ENCODE results near the gene DPPA5. TPM values are rescaled to one million over a fixed set of nuclear protein-coding genes. Genes with fewer than 3 reads are reported as not detected.

The DPPA5 gene
- total and polyA plus RNA-seq, 9 of the 15 experiments (the other 6 are each of a cell fraction or from before 2014, with no cell fraction given), result not detected

DNA sequence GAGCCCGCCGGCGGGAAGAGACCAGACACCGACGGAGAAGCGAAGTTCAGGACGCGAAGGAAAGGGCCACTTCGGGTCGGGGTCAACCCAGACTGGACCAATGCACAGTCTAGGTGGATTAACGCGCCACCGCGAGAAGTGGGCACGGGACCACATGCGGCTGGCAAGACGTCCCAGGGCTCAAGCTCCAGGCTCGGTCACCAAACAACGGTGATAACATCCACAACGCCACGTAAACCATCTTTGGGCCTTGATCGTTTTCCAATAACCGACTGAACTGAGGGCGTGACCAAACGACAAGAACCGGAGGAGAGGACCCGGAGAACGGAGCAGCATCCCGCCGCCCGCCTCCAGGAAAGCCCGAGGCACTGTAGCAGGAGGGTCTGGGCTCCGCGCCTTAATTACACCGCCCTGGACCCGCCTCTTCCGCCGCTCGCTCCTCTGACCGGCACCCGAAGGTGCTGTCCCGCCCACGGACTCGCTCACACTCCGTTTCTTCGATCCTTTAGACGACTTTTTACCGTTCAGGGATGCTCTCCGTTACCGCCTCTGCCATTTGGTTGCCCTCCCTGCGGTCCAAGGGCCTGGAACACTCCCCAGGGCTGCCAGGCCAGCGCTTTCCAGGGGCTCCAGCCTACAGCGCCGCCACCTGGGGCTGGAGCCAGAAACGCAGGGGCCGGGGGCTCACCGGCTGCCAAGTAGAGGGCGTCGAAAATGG lies 44.1 kb downstream of the DPPA5 start (continued):
- TF ChIP-seq, protein P1, sequence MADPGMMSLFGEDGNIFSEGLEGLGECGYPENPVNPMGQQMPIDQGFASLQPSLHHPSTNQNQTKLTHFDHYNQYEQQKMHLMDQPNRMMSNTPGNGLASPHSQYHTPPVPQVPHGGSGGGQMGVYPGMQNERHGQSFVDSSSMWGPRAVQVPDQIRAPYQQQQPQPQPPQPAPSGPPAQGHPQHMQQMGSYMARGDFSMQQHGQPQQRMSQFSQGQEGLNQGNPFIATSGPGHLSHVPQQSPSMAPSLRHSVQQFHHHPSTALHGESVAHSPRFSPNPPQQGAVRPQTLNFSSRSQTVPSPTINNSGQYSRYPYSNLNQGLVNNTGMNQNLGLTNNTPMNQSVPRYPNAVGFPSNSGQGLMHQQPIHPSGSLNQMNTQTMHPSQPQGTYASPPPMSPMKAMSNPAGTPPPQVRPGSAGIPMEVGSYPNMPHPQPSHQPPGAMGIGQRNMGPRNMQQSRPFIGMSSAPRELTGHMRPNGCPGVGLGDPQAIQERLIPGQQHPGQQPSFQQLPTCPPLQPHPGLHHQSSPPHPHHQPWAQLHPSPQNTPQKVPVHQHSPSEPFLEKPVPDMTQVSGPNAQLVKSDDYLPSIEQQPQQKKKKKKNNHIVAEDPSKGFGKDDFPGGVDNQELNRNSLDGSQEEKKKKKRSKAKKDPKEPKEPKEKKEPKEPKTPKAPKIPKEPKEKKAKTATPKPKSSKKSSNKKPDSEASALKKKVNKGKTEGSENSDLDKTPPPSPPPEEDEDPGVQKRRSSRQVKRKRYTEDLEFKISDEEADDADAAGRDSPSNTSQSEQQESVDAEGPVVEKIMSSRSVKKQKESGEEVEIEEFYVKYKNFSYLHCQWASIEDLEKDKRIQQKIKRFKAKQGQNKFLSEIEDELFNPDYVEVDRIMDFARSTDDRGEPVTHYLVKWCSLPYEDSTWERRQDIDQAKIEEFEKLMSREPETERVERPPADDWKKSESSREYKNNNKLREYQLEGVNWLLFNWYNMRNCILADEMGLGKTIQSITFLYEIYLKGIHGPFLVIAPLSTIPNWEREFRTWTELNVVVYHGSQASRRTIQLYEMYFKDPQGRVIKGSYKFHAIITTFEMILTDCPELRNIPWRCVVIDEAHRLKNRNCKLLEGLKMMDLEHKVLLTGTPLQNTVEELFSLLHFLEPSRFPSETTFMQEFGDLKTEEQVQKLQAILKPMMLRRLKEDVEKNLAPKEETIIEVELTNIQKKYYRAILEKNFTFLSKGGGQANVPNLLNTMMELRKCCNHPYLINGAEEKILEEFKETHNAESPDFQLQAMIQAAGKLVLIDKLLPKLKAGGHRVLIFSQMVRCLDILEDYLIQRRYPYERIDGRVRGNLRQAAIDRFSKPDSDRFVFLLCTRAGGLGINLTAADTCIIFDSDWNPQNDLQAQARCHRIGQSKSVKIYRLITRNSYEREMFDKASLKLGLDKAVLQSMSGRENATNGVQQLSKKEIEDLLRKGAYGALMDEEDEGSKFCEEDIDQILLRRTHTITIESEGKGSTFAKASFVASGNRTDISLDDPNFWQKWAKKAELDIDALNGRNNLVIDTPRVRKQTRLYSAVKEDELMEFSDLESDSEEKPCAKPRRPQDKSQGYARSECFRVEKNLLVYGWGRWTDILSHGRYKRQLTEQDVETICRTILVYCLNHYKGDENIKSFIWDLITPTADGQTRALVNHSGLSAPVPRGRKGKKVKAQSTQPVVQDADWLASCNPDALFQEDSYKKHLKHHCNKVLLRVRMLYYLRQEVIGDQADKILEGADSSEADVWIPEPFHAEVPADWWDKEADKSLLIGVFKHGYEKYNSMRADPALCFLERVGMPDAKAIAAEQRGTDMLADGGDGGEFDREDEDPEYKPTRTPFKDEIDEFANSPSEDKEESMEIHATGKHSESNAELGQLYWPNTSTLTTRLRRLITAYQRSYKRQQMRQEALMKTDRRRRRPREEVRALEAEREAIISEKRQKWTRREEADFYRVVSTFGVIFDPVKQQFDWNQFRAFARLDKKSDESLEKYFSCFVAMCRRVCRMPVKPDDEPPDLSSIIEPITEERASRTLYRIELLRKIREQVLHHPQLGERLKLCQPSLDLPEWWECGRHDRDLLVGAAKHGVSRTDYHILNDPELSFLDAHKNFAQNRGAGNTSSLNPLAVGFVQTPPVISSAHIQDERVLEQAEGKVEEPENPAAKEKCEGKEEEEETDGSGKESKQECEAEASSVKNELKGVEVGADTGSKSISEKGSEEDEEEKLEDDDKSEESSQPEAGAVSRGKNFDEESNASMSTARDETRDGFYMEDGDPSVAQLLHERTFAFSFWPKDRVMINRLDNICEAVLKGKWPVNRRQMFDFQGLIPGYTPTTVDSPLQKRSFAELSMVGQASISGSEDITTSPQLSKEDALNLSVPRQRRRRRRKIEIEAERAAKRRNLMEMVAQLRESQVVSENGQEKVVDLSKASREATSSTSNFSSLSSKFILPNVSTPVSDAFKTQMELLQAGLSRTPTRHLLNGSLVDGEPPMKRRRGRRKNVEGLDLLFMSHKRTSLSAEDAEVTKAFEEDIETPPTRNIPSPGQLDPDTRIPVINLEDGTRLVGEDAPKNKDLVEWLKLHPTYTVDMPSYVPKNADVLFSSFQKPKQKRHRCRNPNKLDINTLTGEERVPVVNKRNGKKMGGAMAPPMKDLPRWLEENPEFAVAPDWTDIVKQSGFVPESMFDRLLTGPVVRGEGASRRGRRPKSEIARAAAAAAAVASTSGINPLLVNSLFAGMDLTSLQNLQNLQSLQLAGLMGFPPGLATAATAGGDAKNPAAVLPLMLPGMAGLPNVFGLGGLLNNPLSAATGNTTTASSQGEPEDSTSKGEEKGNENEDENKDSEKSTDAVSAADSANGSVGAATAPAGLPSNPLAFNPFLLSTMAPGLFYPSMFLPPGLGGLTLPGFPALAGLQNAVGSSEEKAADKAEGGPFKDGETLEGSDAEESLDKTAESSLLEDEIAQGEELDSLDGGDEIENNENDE (IDR thresholded peaks at IDR 0.05; ENCODE audit: low read depth, low read length), result no peak
- no peak for TF ChIP-seq DDX20 (tag; IDR thresholded peaks at IDR 0.05; ENCODE audit: low read depth)
- TF ChIP-seq, protein P2, sequence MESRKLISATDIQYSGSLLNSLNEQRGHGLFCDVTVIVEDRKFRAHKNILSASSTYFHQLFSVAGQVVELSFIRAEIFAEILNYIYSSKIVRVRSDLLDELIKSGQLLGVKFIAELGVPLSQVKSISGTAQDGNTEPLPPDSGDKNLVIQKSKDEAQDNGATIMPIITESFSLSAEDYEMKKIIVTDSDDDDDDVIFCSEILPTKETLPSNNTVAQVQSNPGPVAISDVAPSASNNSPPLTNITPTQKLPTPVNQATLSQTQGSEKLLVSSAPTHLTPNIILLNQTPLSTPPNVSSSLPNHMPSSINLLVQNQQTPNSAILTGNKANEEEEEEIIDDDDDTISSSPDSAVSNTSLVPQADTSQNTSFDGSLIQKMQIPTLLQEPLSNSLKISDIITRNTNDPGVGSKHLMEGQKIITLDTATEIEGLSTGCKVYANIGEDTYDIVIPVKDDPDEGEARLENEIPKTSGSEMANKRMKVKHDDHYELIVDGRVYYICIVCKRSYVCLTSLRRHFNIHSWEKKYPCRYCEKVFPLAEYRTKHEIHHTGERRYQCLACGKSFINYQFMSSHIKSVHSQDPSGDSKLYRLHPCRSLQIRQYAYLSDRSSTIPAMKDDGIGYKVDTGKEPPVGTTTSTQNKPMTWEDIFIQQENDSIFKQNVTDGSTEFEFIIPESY (CRISPR knock-in tag; IDR thresholded peaks at IDR 0.05), result no peak
- no peak for TF ChIP-seq SETDB1 (IDR thresholded peaks at IDR 0.05; ENCODE audit: low read length)
- TF ChIP-seq DIDO1 (tag; IDR thresholded peaks at IDR 0.05; ENCODE audit: low read depth), result no peak
- TF ChIP-seq HNRNPLL (IDR thresholded peaks at IDR 0.05; ENCODE audit: low read depth, low read length, poor library complexity, severe bottlenecking), result no peak
- peak; percentile 81 for TF ChIP-seq SMARCC2 (IDR thresholded peaks at IDR 0.05; ENCODE audit: low read depth)
- no peak for TF ChIP-seq TAF15 (IDR thresholded peaks at IDR 0.05; ENCODE audit: low read depth, low read length)
- TF ChIP-seq HNRNPK (IDR thresholded peaks at IDR 0.05; ENCODE audit: low read depth, low read length, poor library complexity, severe bottlenecking), result no peak
- peak; percentile 73; the same call in 1 of the 2 replicates for TF ChIP-seq PHF8 (IDR thresholded peaks at IDR 0.05; ENCODE audit: borderline replicate concordance, low read length)
- TF ChIP-seq, protein P3, sequence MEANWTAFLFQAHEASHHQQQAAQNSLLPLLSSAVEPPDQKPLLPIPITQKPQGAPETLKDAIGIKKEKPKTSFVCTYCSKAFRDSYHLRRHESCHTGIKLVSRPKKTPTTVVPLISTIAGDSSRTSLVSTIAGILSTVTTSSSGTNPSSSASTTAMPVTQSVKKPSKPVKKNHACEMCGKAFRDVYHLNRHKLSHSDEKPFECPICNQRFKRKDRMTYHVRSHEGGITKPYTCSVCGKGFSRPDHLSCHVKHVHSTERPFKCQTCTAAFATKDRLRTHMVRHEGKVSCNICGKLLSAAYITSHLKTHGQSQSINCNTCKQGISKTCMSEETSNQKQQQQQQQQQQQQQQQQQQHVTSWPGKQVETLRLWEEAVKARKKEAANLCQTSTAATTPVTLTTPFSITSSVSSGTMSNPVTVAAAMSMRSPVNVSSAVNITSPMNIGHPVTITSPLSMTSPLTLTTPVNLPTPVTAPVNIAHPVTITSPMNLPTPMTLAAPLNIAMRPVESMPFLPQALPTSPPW (CRISPR knock-in tag; IDR thresholded peaks at IDR 0.05), result no peak; the same call in 1 of the 2 replicates

Measured in K562 (cell line).